Amniotic stem cell (primary cell): ENCODE data around the gene AXDND1.
"Not testable (repeated sequence)": the region's sequence is repeated elsewhere in the genome, so short reads cannot be mapped to it uniquely, and the experiment has no call there.

Source experiments
- DNase-seq: peaks from one replicate; lab custom pipeline; 2025; lab: John Stamatoyannopoulos, UW

The AXDND1 gene

GRCh38 chr1:179369751-179370341, 4.1 kb downstream of the AXDND1 start:
- peak; percentile 33 for DNase-seq

- no peak for DNase-seq
Observed at GRCh38 chr1:179372160-179372559, 6.4 kb downstream of the AXDND1 start.

GRCh38 chr1:179376223-179376622, 10.5 kb downstream of the AXDND1 start:
- no peak for DNase-seq

- DNase-seq, result peak; percentile 1
Observed at GRCh38 chr1:179380299-179380698, 14.5 kb downstream of the AXDND1 start.

GRCh38 chr1:179384027-179384426, 18.3 kb downstream of the AXDND1 start:
- no peak for DNase-seq

- no peak for DNase-seq
Observed at GRCh38 chr1:179385510-179385909, 19.7 kb downstream of the AXDND1 start.

- DNase-seq, result no peak
Observed at GRCh38 chr1:179393721-179394120, 27.9 kb downstream of the AXDND1 start.

- DNase-seq, result not testable (repeated sequence)
Observed at GRCh38 chr1:179399399-179399798, 33.6 kb downstream of the AXDND1 start.

- not testable (repeated sequence) for DNase-seq
Observed at GRCh38 chr1:179417760-179418159, 52.0 kb downstream of the AXDND1 start.

GRCh38 chr1:179418706-179419105, 52.9 kb downstream of the AXDND1 start:
- DNase-seq, result not testable (repeated sequence)

- DNase-seq, result no peak
Observed at GRCh38 chr1:179424610-179425009, 58.8 kb downstream of the AXDND1 start.

- DNase-seq, result no peak
Observed at GRCh38 chr1:179425186-179425585, 59.4 kb downstream of the AXDND1 start.

GRCh38 chr1:179437171-179437570, 71.4 kb downstream of the AXDND1 start:
- DNase-seq, result no peak

GRCh38 chr1:179439646-179440045, 73.9 kb downstream of the AXDND1 start:
- not testable (repeated sequence) for DNase-seq

GRCh38 chr1:179440301-179440700, 74.5 kb downstream of the AXDND1 start:
- not testable (repeated sequence) for DNase-seq

GRCh38 chr1:179440971-179441370, 75.2 kb downstream of the AXDND1 start:
- DNase-seq, result no peak

- DNase-seq, result no peak
Observed at GRCh38 chr1:179441501-179441900, 75.7 kb downstream of the AXDND1 start.

GRCh38 chr1:179442846-179443245, 77.1 kb downstream of the AXDND1 start:
- not testable (repeated sequence) for DNase-seq

- DNase-seq, result no peak
Observed at GRCh38 chr1:179445593-179445992, 79.8 kb downstream of the AXDND1 start.

GRCh38 chr1:179447489-179447888, 81.7 kb downstream of the AXDND1 start:
- DNase-seq, result no peak

- no peak for DNase-seq
Observed at GRCh38 chr1:179448437-179449149, 82.8 kb downstream of the AXDND1 start.

- not testable (repeated sequence) for DNase-seq
Observed at GRCh38 chr1:179459606-179460206, 93.9 kb downstream of the AXDND1 start.

GRCh38 chr1:179465661-179466060, 99.9 kb downstream of the AXDND1 start:
- not testable (repeated sequence) for DNase-seq
